Measurements from ENCODE around the gene ZNF79. TPM values are rescaled to one million over a fixed set of nuclear protein-coding genes. Genes with fewer than 3 reads are reported as not detected.

The ZNF79 gene
- total and polyA plus RNA-seq, 9 donors = 3.9 to 12.3 (median 10.5) TPM

DNA sequence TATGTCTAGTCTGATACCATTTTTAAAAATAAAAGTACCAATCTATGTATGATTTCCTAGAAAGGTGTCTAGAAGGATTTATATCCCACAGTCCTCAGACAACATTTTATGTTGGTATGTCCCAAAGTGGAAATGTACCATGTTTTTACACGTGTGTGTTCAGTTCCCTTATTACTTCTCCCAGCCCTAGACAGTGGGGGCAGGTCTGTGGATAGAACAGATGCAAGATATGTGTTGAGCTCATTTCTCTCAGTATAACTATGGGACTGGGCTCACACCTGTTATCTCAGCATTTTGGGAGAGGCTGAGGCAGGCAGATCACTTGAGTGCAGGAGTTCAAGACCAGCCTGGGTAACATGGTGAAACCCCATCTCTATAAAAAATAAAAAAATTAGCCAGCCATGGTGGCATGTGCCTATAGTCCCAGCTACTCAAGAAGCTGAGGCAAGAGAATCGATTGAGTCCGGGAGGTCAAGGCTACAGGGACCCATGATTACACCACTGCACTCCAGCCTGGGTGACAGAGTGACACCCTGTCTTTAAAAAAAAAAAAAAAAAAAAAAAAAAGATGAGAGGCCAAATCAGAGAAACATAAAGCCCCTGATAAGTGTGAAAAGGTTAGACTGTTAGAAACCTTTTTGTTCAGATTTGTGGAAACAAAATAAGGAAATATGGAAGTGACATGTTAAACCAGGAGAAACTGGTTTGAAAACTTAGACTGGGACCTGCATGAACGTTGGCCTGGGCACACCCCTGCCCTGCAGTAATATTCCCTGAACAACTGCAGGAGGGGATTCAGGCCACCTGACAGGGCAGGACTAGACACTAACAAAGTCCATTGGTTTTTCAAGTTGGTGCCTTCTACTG is 34.6 kb upstream of the ZNF79 start:
- Histone ChIP-seq H3K4me3 (no peak overlapping the region), H3K4me1 (ENCODE audit: insufficient read depth) (no peaks in the 10 kb centered on the region), H3K27me3 (no peaks in the 10 kb centered on the region), H3K27ac (no peak overlapping the region), H3K36me3 (no peaks in the 10 kb centered on the region), H3K9me3 (no peaks in the 10 kb centered on the region)
- 81 to 83% (median 82%) methylated on average over 4 of the region's 4 CpGs for WGBS, 3 donors
- intact Hi-C loops (cut with DNase I) = loop anchor here in 1 of 4 donors (10.0 kb wide), 1 partner anchor 55 kb away; no protein-coding TSS in a partner anchor
- DNase-seq = no peak
- TF ChIP-seq EP300 (IDR thresholded peaks at IDR 0.05) (no peak), POLR2A (IDR thresholded peaks at IDR 0.05) (no peak)
- TF ChIP-seq, protein P1, sequence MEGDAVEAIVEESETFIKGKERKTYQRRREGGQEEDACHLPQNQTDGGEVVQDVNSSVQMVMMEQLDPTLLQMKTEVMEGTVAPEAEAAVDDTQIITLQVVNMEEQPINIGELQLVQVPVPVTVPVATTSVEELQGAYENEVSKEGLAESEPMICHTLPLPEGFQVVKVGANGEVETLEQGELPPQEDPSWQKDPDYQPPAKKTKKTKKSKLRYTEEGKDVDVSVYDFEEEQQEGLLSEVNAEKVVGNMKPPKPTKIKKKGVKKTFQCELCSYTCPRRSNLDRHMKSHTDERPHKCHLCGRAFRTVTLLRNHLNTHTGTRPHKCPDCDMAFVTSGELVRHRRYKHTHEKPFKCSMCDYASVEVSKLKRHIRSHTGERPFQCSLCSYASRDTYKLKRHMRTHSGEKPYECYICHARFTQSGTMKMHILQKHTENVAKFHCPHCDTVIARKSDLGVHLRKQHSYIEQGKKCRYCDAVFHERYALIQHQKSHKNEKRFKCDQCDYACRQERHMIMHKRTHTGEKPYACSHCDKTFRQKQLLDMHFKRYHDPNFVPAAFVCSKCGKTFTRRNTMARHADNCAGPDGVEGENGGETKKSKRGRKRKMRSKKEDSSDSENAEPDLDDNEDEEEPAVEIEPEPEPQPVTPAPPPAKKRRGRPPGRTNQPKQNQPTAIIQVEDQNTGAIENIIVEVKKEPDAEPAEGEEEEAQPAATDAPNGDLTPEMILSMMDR (IDR thresholded peaks at IDR 0.05) = no peak

DNA sequence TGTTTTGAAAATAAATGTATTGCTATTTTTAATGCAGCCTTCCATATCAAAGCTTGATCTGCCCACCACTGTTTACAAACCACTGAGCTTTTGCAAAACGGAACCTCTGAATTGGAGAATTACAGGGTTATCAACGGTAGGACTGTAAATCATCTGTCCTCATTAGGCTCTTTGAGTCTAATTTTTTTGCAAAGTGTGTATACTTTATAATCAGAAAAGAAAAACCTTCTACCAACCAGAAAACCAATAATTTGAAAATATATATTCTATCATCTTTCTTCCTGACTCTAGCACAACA is 34.0 kb upstream of the ZNF79 start:
- no peak overlapping the region for H3K4me3 ChIP-seq
- H3K27ac ChIP-seq = no peak overlapping the region
- no peaks in the 10 kb centered on the region for H3K4me1 ChIP-seq (ENCODE audit: insufficient read depth)
- H3K36me3 ChIP-seq = no peaks in the 10 kb centered on the region
- intact Hi-C loops (cut with DNase I) = loop anchor here in 1 of 4 donors (10.0 kb wide), 1 partner anchor 55 kb away; no protein-coding TSS in a partner anchor
- WGBS, 3 donors = 64 to 78% (median 73%) methylated on average over 2 of the region's 2 CpGs
- no peaks in the 10 kb centered on the region for H3K27me3 ChIP-seq
- DNase-seq = no peak
- H3K9me3 ChIP-seq = no peaks in the 10 kb centered on the region
- TF ChIP-seq POLR2A (IDR thresholded peaks at IDR 0.05) (no peak), EP300 (IDR thresholded peaks at IDR 0.05) (no peak)
- TF ChIP-seq, protein P1 (IDR thresholded peaks at IDR 0.05) = no peak

DNA sequence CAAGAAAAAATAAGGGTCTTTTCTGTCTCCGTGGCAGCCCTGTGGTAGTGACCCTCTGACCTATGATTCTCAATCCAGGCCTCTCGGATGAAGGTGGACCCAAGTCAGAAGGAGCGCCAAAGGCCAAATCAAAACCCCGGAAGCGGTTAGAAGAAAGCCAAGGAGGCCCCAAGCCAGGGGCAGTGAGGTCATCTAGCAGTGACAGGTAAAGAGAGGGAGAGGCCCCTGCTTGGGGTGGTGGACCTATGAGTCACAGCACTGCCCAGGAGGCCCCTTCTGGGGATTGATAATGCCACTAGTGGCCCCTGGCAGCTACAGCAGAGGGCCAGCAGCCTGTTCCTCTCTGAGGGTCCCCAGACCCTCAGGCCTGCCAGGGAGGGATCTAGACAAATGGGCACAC is 33.6 kb upstream of the ZNF79 start:
- H3K4me1 ChIP-seq (ENCODE audit: insufficient read depth) = no peaks in the 10 kb centered on the region
- no peaks in the 10 kb centered on the region for H3K36me3 ChIP-seq
- DNase-seq = no peak
- no peaks in the 10 kb centered on the region for H3K27me3 ChIP-seq
- no peak for TF ChIP-seq EP300 (IDR thresholded peaks at IDR 0.05)
- no peak for TF ChIP-seq POLR2A (IDR thresholded peaks at IDR 0.05)
- TF ChIP-seq, protein P1 (IDR thresholded peaks at IDR 0.05) = no peak
- intact Hi-C loops (cut with DNase I) = loop anchor here in 1 of 4 donors (10.0 kb wide), 1 partner anchor 54 kb away; no protein-coding TSS in a partner anchor
- H3K9me3 ChIP-seq = no peaks in the 10 kb centered on the region
- WGBS, 3 donors = 63 to 76% (median 70%) methylated on average over 5 of the region's 5 CpGs
- no peak overlapping the region for H3K27ac ChIP-seq
- no peak overlapping the region for H3K4me3 ChIP-seq

DNA sequence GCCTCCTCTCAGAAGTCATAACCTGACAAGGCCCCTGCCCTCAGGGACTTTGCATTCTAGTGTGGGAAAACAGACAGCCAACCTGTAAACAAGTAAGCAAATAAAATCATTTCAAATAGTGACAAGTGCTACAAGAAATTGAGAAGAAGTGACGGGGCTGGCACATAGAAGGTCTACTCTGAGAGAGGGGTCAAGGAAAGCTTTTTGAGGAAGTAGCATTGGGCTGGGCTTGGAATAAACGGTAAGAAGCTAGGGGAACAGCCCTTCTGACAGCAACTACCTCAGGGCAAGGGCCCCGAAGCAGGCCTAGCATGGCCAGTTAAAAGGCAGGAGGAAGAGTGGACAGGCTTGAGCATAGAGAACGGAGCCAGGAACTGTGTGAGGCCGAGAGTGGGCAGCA is 32.0 kb upstream of the ZNF79 start:
- Histone ChIP-seq H3K36me3 (no peaks in the 10 kb centered on the region), H3K27me3 (no peaks in the 10 kb centered on the region), H3K4me3 (no peak overlapping the region), H3K27ac (no peak overlapping the region), H3K4me1 (ENCODE audit: insufficient read depth) (peaks cover 2% of the 10 kb centered on the region), H3K9me3 (no peaks in the 10 kb centered on the region)
- no peak for DNase-seq
- 87 to 90% (median 89%) methylated on average over 5 of the region's 5 CpGs for WGBS, 3 donors
- intact Hi-C loops (cut with DNase I) = loop anchor here in 1 of 4 donors (10.0 kb wide), 1 partner anchor 53 kb away; no protein-coding TSS in a partner anchor
- TF ChIP-seq POLR2A (IDR thresholded peaks at IDR 0.05) (no peak), EP300 (IDR thresholded peaks at IDR 0.05) (no peak)
- TF ChIP-seq, protein P1 (IDR thresholded peaks at IDR 0.05) = no peak
